ENCODE results near the gene EIF3K. TPM values are rescaled to one million over a fixed set of nuclear protein-coding genes. Genes with fewer than 3 reads are reported as not detected.

Gene EIF3K
- total and polyA plus RNA-seq, 2 of the 13 experiments (the other 11 are each of a cell fraction or from before 2014, with no cell fraction given): 179 to 258 TPM

GRCh38 chr19:38665950-38666662, 47.1 kb downstream of the EIF3K start (continued):
- TF ChIP-seq ZBTB14 (CRISPR knock-in tag; IDR thresholded peaks at IDR 0.05): no peak
- no peak for TF ChIP-seq RFX3 (CRISPR knock-in tag; IDR thresholded peaks at IDR 0.05)
- TF ChIP-seq KDM1A (CRISPR knock-in tag; IDR thresholded peaks at IDR 0.05): no peak
- TF ChIP-seq SNAPC4 (CRISPR knock-in tag; IDR thresholded peaks at IDR 0.05): no peak
- no peak for TF ChIP-seq SOX6 (IDR thresholded peaks at IDR 0.05)
- TF ChIP-seq SOX6 (CRISPR knock-in tag; IDR thresholded peaks at IDR 0.05): no peak
- 0 out of 2 replicates have a peak, but pooled peaks have one; percentile 32 for TF ChIP-seq ZNF724P (CRISPR knock-in tag; IDR thresholded peaks at IDR 0.05; ENCODE audit: borderline replicate concordance)

Data from HepG2 (cell line).